CD4-positive, alpha-beta T cell treated with Interleukin-6 at 100 ng/mL for 8 hours (primary cell): ENCODE data around the gene MRPS23.

Experiments
- DNase-seq: peaks from one replicate; pipeline ENCODE4 v3.0.0-alpha.2; 2020; ENCODE audit warnings: mixed read lengths, low spot score

MRPS23 gene

DNA sequence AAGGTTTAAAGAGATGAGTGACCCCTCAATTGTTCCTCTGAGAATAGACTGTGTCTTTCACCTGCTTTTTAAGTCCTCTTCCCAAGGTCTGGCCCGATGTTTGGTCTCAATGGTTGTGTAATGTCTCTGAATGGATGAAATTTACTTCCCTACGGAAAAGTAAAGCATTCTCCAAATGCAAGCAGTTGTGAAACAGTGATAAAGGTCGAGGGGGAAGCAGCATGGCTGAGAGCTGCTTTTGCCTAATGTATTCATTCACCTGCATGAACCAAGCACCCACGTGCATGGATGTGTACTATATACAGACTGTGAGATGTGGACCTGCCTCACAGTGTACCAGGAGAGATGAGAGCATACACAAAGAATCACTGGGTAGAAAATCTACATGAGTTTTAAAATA is 11.4 kb downstream of the MRPS23 start:
- DNase-seq, result no peak

GRCh38 chr17:57835333-57835900 is 14.4 kb downstream of the MRPS23 start:
- no peak for DNase-seq

GRCh38 chr17:57834146-57834741 is 15.6 kb downstream of the MRPS23 start:
- no peak for DNase-seq

- peak; percentile 65 for DNase-seq
Measured at GRCh38 chr17:57833179-57833939, 16.5 kb downstream of the MRPS23 start.

- no peak for DNase-seq
Measured at GRCh38 chr17:57832314-57833178, 17.3 kb downstream of the MRPS23 start.

DNA sequence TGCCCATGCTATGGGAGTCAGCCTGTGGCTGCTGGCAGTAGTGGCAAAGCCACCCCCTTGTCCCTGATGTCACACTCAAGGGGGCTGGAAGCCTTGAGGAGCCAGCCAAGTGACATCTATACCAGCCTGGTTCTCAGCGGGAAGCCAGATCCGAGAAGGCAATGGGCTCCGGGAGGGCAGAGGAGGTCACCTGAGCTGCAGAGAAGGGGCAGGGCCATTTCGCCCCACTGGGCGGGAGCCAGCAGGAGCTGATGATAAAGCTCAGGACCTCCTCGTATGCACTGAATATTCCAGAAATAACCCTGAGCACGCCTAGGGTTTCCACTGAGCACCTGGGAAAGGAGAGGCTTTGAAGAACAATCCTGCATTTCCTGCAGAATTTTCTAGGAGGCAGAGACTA is 19.0 kb downstream of the MRPS23 start:
- no peak for DNase-seq

- no peak for DNase-seq
Measured at GRCh38 chr17:57823469-57824401, 26.1 kb downstream of the MRPS23 start.

- DNase-seq, result no peak
Measured at GRCh38 chr17:57819867-57820266, 30.0 kb downstream of the MRPS23 start.

GRCh38 chr17:57819285-57819684 is 30.6 kb downstream of the MRPS23 start:
- DNase-seq, result no peak

DNA sequence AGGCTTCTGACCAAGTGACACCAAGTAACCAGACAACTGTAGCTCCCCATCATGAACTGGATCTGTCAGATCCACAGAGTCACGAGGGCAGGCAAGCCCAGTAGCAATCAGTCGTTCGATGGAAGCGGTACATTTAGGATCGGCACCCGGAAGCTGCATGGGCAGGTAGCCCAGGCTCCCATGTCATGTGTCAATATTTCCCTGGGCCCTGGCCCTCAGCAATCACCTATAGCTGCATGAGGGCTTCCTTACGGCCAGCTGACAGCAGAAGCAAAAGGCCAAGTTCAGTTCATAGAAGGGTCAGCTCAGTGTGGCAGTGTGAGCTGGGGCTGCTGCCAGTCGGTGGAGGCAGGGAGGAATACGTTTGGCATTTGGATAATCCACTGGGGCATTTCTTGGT is 31.8 kb downstream of the MRPS23 start:
- DNase-seq, result no peak

GRCh38 chr17:57817299-57817698 is 32.5 kb downstream of the MRPS23 start:
- no peak for DNase-seq

GRCh38 chr17:57814421-57814820 is 35.4 kb downstream of the MRPS23 start:
- no peak for DNase-seq

DNA sequence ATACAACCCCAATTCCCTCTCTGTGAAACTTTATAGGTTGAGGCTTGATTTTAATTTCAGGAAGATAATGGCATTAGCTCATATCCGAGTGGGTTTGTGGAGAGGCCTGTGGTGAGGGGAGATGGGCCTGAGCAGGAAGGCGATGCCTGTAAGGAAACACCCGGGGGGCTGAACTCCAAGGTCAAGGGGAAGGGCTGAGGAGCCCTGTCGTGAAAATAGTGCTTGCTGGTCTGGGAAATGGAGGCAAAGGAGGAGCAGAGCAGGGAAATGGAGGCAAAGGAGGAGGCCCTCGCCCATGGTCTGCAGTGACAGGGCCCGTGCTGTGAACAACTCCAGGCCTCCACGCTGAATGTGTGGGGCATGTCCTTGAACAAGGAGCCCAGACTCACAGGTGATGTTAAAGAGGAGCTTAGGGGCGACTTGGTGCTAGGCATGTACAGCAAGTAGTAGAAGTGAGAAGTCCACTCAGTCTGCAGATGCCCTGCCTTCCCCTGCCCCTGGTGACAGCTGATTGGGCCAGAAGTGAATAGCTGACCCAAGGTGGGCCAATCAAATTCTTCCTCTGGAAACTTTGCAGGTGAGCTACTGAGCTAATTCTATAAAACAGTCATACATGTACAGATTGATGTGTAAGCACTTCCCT is 38.1 kb downstream of the MRPS23 start:
- DNase-seq, result no peak

- DNase-seq, result no peak
Measured at GRCh38 chr17:57810721-57811637, 38.9 kb downstream of the MRPS23 start.

DNA sequence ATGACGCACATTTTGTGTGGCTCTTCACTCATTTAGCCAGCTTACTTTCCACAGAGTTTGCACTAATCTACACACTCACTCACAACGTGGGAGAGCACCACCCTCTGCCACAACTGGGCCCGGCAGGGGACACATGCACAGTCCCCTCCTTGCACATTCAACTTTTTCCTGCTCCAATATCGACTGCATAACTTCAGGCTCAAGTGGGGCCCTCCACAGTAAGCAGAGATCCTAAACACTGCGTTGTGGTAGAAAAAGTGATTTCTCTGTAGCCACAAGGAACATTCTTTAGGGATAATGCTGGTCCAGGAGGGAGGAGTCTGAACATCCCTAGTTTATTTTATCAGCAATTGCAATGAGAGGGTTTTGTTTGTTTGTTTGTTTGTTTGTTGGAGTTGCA is 40.0 kb downstream of the MRPS23 start:
- DNase-seq, result no peak

DNA sequence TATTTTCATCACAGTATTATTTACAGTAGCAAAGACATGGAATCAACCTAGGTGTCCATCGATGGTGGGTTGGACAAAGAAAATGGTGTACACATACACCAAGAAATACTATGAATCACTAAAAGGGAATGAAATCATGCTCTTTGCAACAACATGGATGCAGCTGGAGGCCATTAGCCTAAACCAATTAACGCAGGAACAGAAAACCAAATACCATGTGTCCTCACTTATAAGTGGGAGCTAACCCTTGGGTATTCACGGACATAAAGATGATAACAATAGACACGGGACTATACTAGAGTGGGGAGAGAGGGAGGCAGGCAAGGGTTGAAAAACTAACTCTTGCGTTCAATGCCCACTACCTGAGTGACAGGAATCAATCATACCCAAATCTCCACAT is 41.0 kb downstream of the MRPS23 start:
- no peak for DNase-seq

DNA sequence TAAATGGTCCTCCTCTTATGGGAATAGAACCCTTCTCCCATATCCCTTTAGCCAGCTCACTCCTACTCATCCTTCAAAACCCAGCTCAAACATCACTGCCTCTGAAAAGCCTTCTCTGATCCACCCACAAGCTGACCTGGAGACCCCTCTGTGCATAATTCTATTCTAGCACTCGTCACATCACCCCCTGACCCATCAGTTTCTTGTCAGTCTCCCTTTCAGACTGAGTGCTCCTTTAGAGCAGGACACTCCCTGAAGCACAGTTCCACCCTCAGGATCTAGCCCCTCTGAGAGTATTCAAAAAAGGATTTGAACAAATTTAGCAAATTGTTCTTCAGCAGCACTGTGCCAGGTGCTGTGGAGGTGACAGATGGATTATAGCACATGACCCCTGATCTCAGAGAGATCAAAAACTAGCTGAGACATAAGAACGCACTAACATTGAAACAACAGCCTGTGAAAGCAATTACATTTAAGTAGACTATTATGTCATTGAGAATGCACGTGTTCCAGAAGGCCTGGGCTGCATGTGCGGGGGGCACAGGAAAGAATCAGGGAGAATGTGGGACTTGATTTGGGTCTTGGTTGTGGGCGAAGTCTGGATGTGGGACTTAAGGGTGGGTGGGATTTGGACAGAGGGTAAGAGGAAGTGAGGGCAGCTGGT is 43.5 kb downstream of the MRPS23 start:
- DNase-seq, result no peak

DNA sequence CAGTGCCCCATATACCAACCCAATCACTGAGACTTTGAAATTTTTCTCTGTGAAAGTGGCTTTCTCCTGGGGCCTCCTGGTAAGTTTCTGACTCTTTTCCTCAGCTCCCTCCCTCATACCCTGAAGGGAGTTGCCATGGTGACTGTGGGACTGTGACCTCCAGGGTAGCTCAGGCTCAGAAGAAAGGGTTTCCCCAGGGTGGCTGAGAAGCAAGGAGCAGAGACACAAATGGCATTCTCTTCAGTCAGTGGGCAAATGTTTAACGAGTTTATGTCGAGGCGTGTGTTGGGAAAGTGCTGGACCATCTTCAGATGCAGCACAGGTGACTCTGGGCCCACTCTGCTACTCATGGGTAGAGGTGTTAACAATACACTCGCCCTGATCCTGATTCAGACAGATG is 46.8 kb downstream of the MRPS23 start:
- no peak for DNase-seq

DNA sequence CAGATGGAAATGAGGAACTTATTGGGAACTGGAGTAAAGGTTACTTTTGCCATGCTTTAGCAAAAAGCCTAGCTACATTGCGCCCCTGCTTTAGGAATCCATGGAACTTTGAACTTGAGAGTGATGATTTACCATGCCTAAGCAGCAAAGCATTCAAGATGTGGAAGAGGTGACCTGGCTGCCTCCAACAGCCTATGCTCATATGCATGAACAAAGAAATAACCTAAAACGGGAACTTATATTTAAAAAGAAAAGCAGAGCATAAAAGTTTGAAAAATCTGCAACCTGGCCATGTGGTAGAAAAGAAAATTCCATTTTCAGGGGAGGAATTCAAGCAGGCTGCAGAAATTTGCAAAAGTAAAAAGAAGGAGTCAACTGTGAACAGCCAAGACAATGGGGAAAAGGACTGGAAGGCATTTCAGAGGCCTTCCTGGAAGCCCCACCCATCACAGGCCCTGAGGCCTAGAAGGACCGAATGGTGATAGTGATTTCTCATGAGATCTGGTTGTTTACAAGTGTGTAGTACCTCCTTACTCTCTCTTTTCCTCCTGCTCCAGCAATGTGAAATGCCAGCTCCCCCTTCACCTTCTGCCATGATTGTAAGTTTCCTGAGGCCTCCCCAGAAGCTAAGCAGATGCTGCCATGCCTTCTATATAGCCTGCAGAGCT is 48.7 kb downstream of the MRPS23 start:
- no peak for DNase-seq
